ENCODE measurements around the gene LHFPL6. TPM values are rescaled to one million over a fixed set of nuclear protein-coding genes. Genes with fewer than 3 reads are reported as not detected.
A peak's percentile ranks its signal among the peaks of the same experiment; 100 is the strongest.

Gene LHFPL6
- total RNA-seq = under 1 TPM; 0.36 to 0.81 TPM

GRCh38 chr13:39602614-39603366 lies at the start of gene LHFPL6:
LHFPL6 (minus strand) TSS chr13:39603193.
- H3K36me3 Mint-ChIP-seq = no peaks in the 10 kb centered on the region
- ATAC-seq (peak; percentile 89 to 93), DNase-seq (ENCODE audit: low spot score) (peak; percentile 70)
- H3K4me1 Mint-ChIP-seq (ENCODE audit: low read depth in 2 of 2) = peaks cover 0 to 12% of the 10 kb centered on the region in 2 donors
- H3K27me3 Mint-ChIP-seq = peaks cover 29 to 59% of the 10 kb centered on the region in 2 donors
- no peak within 1 kb of the TSS for H3K27ac Mint-ChIP-seq
- peak within 1 kb of the TSS; percentile 78 for H3K4me3 Mint-ChIP-seq
- H3K9me3 Mint-ChIP-seq = no peaks in the 10 kb centered on the region

DNA sequence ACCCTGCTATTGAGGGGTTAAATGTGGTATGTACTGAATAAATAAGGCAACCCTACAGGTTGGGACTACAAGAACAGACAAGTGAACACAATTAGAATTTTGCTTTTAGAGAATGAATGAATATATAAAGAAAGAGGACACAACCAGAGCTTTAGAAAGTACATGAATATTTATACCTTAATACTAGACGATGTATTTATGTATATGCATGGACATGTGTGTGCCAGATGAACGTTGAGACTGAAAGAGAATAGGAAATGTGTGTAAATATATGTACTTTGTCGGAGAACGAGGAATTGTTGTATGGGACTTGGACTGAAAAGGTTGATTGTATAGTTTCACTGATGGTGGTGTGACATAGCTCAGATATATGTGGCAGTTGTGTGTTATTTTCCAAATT lies 43.1 kb upstream of the LHFPL6 start:
- no peak overlapping the region for H3K4me3 Mint-ChIP-seq
- H3K4me1 Mint-ChIP-seq (ENCODE audit: low read depth in 2 of 2) = no peaks in the 10 kb centered on the region
- no peaks in the 10 kb centered on the region for H3K36me3 Mint-ChIP-seq
- no peaks in the 10 kb centered on the region for H3K9me3 Mint-ChIP-seq
- peaks cover 11 to 24% of the 10 kb centered on the region in 2 donors for H3K27me3 Mint-ChIP-seq
- DNase-seq (ENCODE audit: low spot score) = no peak
- no peak overlapping the region for H3K27ac Mint-ChIP-seq
- no peak for ATAC-seq

- H3K36me3 Mint-ChIP-seq = no peaks in the 10 kb centered on the region
- no peak overlapping the region for H3K4me3 Mint-ChIP-seq
- H3K4me1 Mint-ChIP-seq (ENCODE audit: low read depth in 2 of 2) = no peaks in the 10 kb centered on the region
- no peaks in the 10 kb centered on the region for H3K9me3 Mint-ChIP-seq
- peaks cover 15 to 36% of the 10 kb centered on the region in 2 donors for H3K27me3 Mint-ChIP-seq
- H3K27ac Mint-ChIP-seq = no peak overlapping the region
- DNase-seq (ENCODE audit: low spot score) = no peak
- ATAC-seq = no peak
These were observed 38.7 kb upstream of the LHFPL6 start for GRCh38 chr13:39641645-39642044.

GRCh38 chr13:39637890-39638289 lies 34.9 kb upstream of the LHFPL6 start:
- no peaks in the 10 kb centered on the region for H3K36me3 Mint-ChIP-seq
- H3K4me1 Mint-ChIP-seq (ENCODE audit: low read depth in 2 of 2) = no peaks in the 10 kb centered on the region
- H3K4me3 Mint-ChIP-seq = no peak overlapping the region
- ATAC-seq (no peak), DNase-seq (ENCODE audit: low spot score) (no peak)
- no peak overlapping the region for H3K27ac Mint-ChIP-seq
- H3K27me3 Mint-ChIP-seq = peaks cover 27 to 51% of the 10 kb centered on the region in 2 donors
- H3K9me3 Mint-ChIP-seq = no peaks in the 10 kb centered on the region

DNA sequence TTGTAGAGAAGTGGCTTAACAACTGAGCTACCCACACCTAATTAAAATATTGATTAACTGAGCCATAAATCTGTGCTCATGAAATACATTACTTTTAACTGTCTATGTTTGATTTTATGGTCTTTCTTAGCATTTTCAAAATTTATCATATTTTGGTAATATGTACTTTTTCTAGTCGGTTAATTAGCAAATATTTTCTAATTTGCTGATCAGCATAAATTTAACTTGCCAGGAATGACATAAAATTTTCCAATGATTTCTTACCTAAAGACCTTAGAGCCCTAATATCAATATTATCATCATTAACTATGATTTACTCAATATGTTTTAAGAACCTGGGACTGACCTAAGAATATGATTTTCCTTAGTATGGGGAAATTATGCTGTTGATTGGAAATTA lies 32.6 kb upstream of the LHFPL6 start:
- peaks cover 9% of the 10 kb centered on the region for H3K36me3 Mint-ChIP-seq

GRCh38 chr13:39632994-39633393 lies 30.0 kb upstream of the LHFPL6 start:
- Mint-ChIP-seq H3K27ac (no peak overlapping the region), H3K27me3 (peaks cover 28 to 49% of the 10 kb centered on the region in 2 donors), H3K4me1 (ENCODE audit: low read depth in 2 of 2) (no peaks in the 10 kb centered on the region), H3K36me3 (peaks cover 9% of the 10 kb centered on the region), H3K4me3 (no peak overlapping the region), H3K9me3 (peaks cover 4% of the 10 kb centered on the region)
- no peak for ATAC-seq
- no peak for DNase-seq (ENCODE audit: low spot score)

More for the DNA sequence above, 32.6 kb upstream of the LHFPL6 start:
- Mint-ChIP-seq H3K4me1 (ENCODE audit: low read depth in 2 of 2) (no peaks in the 10 kb centered on the region), H3K27ac (no peak overlapping the region), H3K9me3 (peaks cover 4% of the 10 kb centered on the region), H3K4me3 (no peak overlapping the region), H3K27me3 (peaks cover 25 to 54% of the 10 kb centered on the region in 2 donors)
- ATAC-seq = no peak
- DNase-seq (ENCODE audit: low spot score) = no peak

DNA sequence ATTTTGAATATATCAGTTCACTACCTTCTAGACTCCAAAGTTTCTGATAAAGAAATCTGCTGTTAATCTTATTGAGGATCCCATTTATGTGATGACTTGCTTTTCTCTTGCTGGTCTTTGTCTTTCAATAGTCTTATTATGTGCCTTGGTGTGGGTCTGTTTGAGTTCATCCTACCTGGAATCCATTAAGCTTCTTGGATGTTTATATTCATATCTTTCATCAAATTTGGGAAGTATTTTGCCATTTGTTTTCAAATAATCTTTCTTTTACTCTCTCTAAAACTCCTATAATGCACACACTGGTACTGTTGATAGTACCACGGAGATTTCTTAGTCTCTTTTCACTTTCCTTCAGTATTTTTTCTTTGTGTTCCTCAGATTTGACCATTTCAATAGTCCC lies 28.3 kb upstream of the LHFPL6 start:
- H3K36me3 Mint-ChIP-seq = peaks cover 9% of the 10 kb centered on the region
- ATAC-seq = no peak
- DNase-seq (ENCODE audit: low spot score) = no peak
- H3K27ac Mint-ChIP-seq = no peak overlapping the region
- H3K9me3 Mint-ChIP-seq = peaks cover 4% of the 10 kb centered on the region
- H3K4me1 Mint-ChIP-seq (ENCODE audit: low read depth in 2 of 2) = no peaks in the 10 kb centered on the region
- peaks cover 24 to 49% of the 10 kb centered on the region in 2 donors for H3K27me3 Mint-ChIP-seq
- no peak overlapping the region for H3K4me3 Mint-ChIP-seq

GRCh38 chr13:39623466-39623865 lies 20.5 kb upstream of the LHFPL6 start:
- ATAC-seq = no peak
- H3K36me3 Mint-ChIP-seq = no peaks in the 10 kb centered on the region
- no peak overlapping the region for H3K4me3 Mint-ChIP-seq
- H3K27ac Mint-ChIP-seq = no peak overlapping the region
- H3K27me3 Mint-ChIP-seq = peaks cover 21 to 26% of the 10 kb centered on the region in 2 donors
- no peaks in the 10 kb centered on the region for H3K4me1 Mint-ChIP-seq (ENCODE audit: low read depth in 2 of 2)
- H3K9me3 Mint-ChIP-seq = no peaks in the 10 kb centered on the region
- DNase-seq (ENCODE audit: low spot score) = no peak

- ATAC-seq (no peak), DNase-seq (ENCODE audit: low spot score) (no peak)
- H3K36me3 Mint-ChIP-seq = no peaks in the 10 kb centered on the region
- H3K4me1 Mint-ChIP-seq (ENCODE audit: low read depth in 2 of 2) = no peaks in the 10 kb centered on the region
- H3K27me3 Mint-ChIP-seq = peaks cover 18 to 31% of the 10 kb centered on the region in 2 donors
- H3K9me3 Mint-ChIP-seq = no peaks in the 10 kb centered on the region
- H3K4me3 Mint-ChIP-seq = no peak overlapping the region
- no peak overlapping the region for H3K27ac Mint-ChIP-seq
These were observed 15.6 kb upstream of the LHFPL6 start for GRCh38 chr13:39618561-39618960.

DNA sequence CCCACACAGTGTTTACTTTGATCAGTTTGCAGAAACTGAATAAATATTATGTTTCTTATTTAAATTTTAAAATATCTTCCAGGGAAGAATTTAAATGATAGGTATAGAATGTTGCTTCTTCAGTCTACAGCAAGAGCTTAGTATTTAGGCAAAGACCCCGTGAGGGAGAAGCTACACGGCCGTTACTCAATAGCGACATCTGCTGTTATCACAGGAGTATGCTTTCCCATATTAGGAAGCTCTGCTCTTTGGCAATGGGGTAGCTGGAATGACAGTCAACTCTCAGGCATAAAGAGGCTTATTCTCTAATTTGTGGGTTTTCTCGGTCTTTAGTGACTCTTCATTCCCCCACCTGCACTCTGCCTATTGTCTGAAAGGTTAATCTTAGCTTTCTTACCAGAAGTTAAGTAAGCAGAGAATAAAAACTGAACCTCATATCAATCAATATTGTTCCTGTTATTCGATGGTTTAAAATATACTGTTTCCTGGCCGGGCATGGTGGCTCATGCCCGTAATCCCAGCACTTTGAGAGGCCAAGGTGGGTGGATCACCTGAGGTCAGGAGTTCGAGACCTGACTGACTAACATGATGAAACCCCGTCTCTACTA lies 13.2 kb upstream of the LHFPL6 start:
- Mint-ChIP-seq H3K9me3 (no peaks in the 10 kb centered on the region), H3K27ac (no peak overlapping the region), H3K4me3 (no peak overlapping the region), H3K27me3 (peaks cover 9 to 11% of the 10 kb centered on the region in 2 donors), H3K4me1 (ENCODE audit: low read depth in 2 of 2) (no peaks in the 10 kb centered on the region), H3K36me3 (no peaks in the 10 kb centered on the region)
- no peak for DNase-seq (ENCODE audit: low spot score)
- ATAC-seq = peak in 1 of 2 donors; percentile 69

- ATAC-seq (no peak), DNase-seq (ENCODE audit: low spot score) (no peak)
- no peak overlapping the region for H3K4me3 Mint-ChIP-seq
- no peaks in the 10 kb centered on the region for H3K9me3 Mint-ChIP-seq
- H3K4me1 Mint-ChIP-seq (ENCODE audit: low read depth in 2 of 2) = no peaks in the 10 kb centered on the region
- peaks cover 14 to 33% of the 10 kb centered on the region in 2 donors for H3K27me3 Mint-ChIP-seq
- no peaks in the 10 kb centered on the region for H3K36me3 Mint-ChIP-seq
- H3K27ac Mint-ChIP-seq = no peak overlapping the region
These were observed 9.1 kb upstream of the LHFPL6 start for GRCh38 chr13:39612023-39612637.

DNA sequence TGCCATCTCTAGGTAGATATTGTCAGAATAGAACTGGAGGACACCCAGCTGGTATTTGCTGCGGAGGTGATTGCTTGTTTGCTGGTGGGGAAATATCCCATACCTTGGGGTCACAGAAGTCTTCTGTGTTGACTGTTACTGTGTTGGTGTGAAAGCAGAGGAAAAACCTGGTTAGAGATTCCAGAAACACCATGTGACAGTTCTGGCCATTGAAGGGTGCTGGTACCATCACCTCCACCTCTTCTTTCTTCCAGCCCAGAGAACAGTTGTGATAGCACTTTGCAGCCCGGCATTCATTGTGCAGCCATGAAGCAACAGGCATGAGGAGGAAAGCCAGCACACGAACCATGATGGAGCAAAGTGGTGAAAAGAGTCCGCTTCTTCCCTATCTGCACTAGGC lies 4.9 kb upstream of the LHFPL6 start:
- no peak for DNase-seq (ENCODE audit: low spot score)
- H3K36me3 Mint-ChIP-seq = no peaks in the 10 kb centered on the region

DNA sequence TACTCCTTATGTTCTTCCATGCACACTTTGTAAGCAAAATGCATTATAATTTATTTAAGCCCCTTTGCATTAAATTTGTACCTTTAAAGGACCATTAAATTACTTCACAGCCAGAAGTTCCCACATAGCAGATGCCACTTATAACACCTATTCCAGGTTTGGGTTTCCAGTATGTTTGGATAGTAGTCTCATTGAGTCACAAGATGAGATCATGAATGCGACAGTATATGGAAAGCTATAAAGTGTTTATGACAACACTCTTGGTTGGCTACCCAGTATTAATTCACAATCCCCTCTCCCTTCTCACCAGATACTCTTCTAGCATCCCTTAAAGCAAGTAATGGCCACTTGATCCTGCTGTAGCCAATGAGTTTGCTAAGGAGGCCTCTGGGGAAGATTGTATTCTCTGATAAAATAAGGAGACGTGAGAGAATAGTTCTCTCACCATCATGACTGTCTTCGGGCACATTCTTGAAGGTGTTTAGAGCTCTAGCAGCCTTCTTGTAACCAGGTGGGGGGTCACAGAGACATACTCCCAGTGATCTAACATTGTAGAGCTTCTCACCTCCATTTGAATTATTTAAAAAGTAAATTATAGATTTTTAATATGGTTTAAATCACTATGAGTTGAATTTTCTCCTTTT lies 2.8 kb upstream of the LHFPL6 start:
- H3K4me3 Mint-ChIP-seq = no peak overlapping the region
- ATAC-seq (no peak), DNase-seq (ENCODE audit: low spot score) (no peak)
- no peaks in the 10 kb centered on the region for H3K36me3 Mint-ChIP-seq
- no peak overlapping the region for H3K27ac Mint-ChIP-seq
- H3K4me1 Mint-ChIP-seq (ENCODE audit: low read depth in 2 of 2) = peaks cover 0 to 12% of the 10 kb centered on the region in 2 donors
- no peaks in the 10 kb centered on the region for H3K9me3 Mint-ChIP-seq
- peaks cover 37 to 63% of the 10 kb centered on the region in 2 donors for H3K27me3 Mint-ChIP-seq

More for the DNA sequence above, 4.9 kb upstream of the LHFPL6 start:
- peak in 1 of 2 donors; percentile 17 for ATAC-seq
- H3K9me3 Mint-ChIP-seq = no peaks in the 10 kb centered on the region
- H3K27me3 Mint-ChIP-seq = peaks cover 27 to 49% of the 10 kb centered on the region in 2 donors
- no peak overlapping the region for H3K27ac Mint-ChIP-seq
- H3K4me3 Mint-ChIP-seq = no peak overlapping the region
- H3K4me1 Mint-ChIP-seq (ENCODE audit: low read depth in 2 of 2) = peaks cover 0 to 7% of the 10 kb centered on the region in 2 donors

DNA sequence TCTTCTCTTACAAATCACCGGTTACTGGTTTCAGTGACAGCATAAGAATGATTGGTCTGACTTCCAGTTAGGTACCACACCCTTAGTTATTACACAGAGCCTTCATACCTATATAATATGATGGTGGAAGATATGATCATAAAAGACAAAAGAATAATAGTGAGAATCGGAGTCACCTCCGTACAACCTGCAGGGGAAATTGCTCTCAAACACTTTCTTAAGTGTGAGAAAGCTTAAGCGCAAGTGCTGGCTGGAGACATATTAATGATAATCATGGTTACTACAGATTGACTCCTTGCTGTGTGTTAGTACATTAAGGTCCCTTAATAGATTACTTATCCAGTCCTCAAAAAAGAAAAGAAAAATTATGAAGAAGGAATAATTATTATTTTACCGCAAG lies 1.8 kb upstream of the LHFPL6 start:
- Mint-ChIP-seq H3K4me3 (no peak overlapping the region), H3K27me3 (peaks cover 39 to 64% of the 10 kb centered on the region in 2 donors), H3K36me3 (no peaks in the 10 kb centered on the region), H3K27ac (no peak overlapping the region), H3K4me1 (ENCODE audit: low read depth in 2 of 2) (peaks cover 0 to 12% of the 10 kb centered on the region in 2 donors), H3K9me3 (no peaks in the 10 kb centered on the region)
- DNase-seq (ENCODE audit: low spot score) (no peak), ATAC-seq (no peak)

Data from natural killer cell treated with Interleukin-12 subunit alpha and Interleukin-12 subunit beta and Interleukin-15 and Interleukin-18, amount 100 ng/mL, for 72 hours (primary cell).